GM19467 (cell line): ENCODE results near the gene CD96.

Experiments
- ATAC-seq: cut with Tn5 transposase; IDR thresholded peaks from one replicate; pipeline ENCODE4 v1.9.1; 2021; ENCODE audit warnings: mild to moderate bottlenecking, moderate library complexity; ENCODE audit not compliant: unreplicated experiment

Gene CD96

GRCh38 chr3:111592936-111593335 is 50.9 kb downstream of the CD96 start:
- no peak for ATAC-seq

GRCh38 chr3:111593666-111594065 is 51.7 kb downstream of the CD96 start:
- ATAC-seq: no peak

- peak; percentile 70 for ATAC-seq
These were observed 52.2 kb downstream of the CD96 start for GRCh38 chr3:111594205-111594604.

- ATAC-seq: no peak
These were observed 52.8 kb downstream of the CD96 start for GRCh38 chr3:111594781-111595180.

GRCh38 chr3:111595232-111595631 is 53.2 kb downstream of the CD96 start, which contains the start of gene ZBED2:
ZBED2 (minus strand) TSS chr3:111595346; CDS start chr3:111594201, 1,145 bp downstream.
- no peak for ATAC-seq

- no peak for ATAC-seq
These were observed 54.3 kb downstream of the CD96 start for GRCh38 chr3:111596328-111596727.

GRCh38 chr3:111598139-111598538 is 56.1 kb downstream of the CD96 start:
- ATAC-seq: no peak

GRCh38 chr3:111598552-111598951 is 56.6 kb downstream of the CD96 start:
- no peak for ATAC-seq

- ATAC-seq: no peak
These were observed 59.8 kb downstream of the CD96 start for GRCh38 chr3:111601810-111602209.

GRCh38 chr3:111603679-111604078 is 61.7 kb downstream of the CD96 start:
- peak; percentile 56 for ATAC-seq

- ATAC-seq: peak; percentile 12
These were observed 62.1 kb downstream of the CD96 start for GRCh38 chr3:111604119-111604518.

- ATAC-seq: no peak
These were observed 63.0 kb downstream of the CD96 start for GRCh38 chr3:111605018-111605417.

- no peak for ATAC-seq
These were observed 63.5 kb downstream of the CD96 start for GRCh38 chr3:111605493-111605892.

GRCh38 chr3:111607240-111607920 is 65.4 kb downstream of the CD96 start:
- no peak for ATAC-seq

GRCh38 chr3:111608383-111608782 is 66.4 kb downstream of the CD96 start:
- ATAC-seq: no peak

GRCh38 chr3:111609700-111610099 is 67.7 kb downstream of the CD96 start:
- ATAC-seq: no peak

- peak; percentile 93 for ATAC-seq
These were observed 68.2 kb downstream of the CD96 start for GRCh38 chr3:111610189-111610588.

GRCh38 chr3:111610612-111611054 is 68.6 kb downstream of the CD96 start:
- no peak for ATAC-seq

GRCh38 chr3:111613294-111613693 is 71.3 kb downstream of the CD96 start:
- no peak for ATAC-seq

GRCh38 chr3:111615880-111616279 is 73.9 kb downstream of the CD96 start:
- no peak for ATAC-seq

GRCh38 chr3:111616417-111617105 is 74.6 kb downstream of the CD96 start:
- peak; percentile 80 for ATAC-seq

GRCh38 chr3:111617406-111617805 is 75.4 kb downstream of the CD96 start:
- no peak for ATAC-seq
